ENCODE measurements around the gene ZNF519.
A peak's percentile ranks its signal among the peaks of the same experiment; 100 is the strongest.
"Not testable (repeated sequence)": the region's sequence is repeated elsewhere in the genome, so short reads cannot be mapped to it uniquely, and the experiment has no call there.

ZNF519 gene

DNA sequence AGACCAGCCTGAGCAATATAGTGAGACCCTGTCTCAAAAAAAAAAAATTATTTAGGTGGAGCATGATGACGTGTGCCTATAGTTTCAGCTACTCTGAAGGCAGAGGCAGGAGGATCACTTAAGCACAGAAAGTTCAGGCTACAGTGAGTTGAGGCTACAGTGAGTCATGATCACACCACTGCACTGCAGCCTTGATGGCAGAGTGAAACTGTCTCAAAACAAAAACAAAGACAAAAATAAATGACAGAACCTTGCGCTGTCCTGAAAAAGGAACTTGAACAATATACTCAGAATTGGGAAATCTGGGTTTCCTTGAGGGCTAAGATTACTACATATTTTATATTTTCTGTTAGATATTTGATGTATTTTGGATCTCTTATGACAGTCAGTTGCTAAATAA is 7.3 kb upstream of the ZNF519 start:
- H3K4me3 ChIP-seq (ENCODE audit: low read depth, low read length); DNase-seq (ENCODE audit: low read depth, low spot score); in situ Hi-C loops (cut with HindIII; ENCODE audit: low sequenced_read_pairs): not testable (repeated sequence)

GRCh38 chr18:14137971-14138370 is 5.7 kb upstream of the ZNF519 start:
- H3K4me3 ChIP-seq (ENCODE audit: low read depth, low read length); in situ Hi-C loops (cut with HindIII; ENCODE audit: low sequenced_read_pairs); DNase-seq (ENCODE audit: low read depth, low spot score): not testable (repeated sequence)

DNA sequence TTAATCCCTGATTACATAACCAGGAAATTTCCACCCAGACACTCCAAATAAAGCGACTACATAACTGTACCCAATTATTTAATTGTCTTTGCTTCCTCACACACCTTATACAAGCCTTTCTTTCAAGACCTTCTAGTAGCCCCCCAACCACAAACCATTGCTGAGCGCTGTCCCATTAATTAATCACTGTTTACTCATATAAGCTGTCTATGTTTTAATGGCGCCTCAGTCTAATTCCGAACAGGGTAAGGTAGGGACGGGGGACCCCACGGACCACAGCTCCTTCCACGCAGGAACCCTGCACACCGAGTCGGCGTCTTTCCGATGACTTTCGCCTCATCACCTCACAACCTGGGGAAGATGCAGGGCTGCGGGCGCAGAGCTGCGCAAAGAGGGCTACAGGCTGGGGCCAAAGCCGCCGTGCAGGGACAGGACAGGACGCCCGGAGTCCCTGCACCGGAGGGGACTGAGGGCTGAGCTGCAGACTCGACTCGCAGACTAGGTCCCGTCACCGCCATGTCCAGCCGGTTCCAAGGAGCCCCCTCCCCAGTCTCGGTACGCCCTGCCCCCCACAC is 452 bp downstream of the ZNF519 start:
- peak overlapping the region; percentile 69 for H3K4me3 ChIP-seq (ENCODE audit: low read depth, low read length)
- in situ Hi-C loops (cut with HindIII; ENCODE audit: low sequenced_read_pairs); DNase-seq (ENCODE audit: low read depth, low spot score): not testable (repeated sequence)

GRCh38 chr18:14130804-14131203 is 1.4 kb downstream of the ZNF519 start:
- in situ Hi-C loops (cut with HindIII; ENCODE audit: low sequenced_read_pairs); H3K4me3 ChIP-seq (ENCODE audit: low read depth, low read length); DNase-seq (ENCODE audit: low read depth, low spot score): not testable (repeated sequence)

DNA sequence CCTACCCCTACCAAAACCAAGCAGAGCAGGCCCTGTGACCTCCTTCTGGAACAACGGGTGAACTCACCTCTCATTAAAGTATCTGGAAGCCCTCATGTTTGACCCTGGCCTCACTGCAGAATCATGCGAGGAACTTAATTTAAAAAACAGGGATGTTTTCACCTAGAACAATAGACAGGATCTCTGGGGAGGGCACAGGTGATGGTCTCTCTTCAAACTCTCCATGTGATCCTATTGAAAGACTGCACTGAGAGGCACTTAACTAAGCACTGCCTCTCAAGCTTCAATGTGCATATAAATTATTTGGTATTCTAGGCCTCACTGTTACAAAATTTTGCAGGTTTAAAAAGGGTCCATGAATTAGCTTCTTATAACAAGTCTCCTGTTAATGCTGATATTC is 7.5 kb downstream of the ZNF519 start:
- no peak for DNase-seq (ENCODE audit: low read depth, low spot score)
- no peak overlapping the region for H3K4me3 ChIP-seq (ENCODE audit: low read depth, low read length)
- TF ChIP-seq, protein P1, sequence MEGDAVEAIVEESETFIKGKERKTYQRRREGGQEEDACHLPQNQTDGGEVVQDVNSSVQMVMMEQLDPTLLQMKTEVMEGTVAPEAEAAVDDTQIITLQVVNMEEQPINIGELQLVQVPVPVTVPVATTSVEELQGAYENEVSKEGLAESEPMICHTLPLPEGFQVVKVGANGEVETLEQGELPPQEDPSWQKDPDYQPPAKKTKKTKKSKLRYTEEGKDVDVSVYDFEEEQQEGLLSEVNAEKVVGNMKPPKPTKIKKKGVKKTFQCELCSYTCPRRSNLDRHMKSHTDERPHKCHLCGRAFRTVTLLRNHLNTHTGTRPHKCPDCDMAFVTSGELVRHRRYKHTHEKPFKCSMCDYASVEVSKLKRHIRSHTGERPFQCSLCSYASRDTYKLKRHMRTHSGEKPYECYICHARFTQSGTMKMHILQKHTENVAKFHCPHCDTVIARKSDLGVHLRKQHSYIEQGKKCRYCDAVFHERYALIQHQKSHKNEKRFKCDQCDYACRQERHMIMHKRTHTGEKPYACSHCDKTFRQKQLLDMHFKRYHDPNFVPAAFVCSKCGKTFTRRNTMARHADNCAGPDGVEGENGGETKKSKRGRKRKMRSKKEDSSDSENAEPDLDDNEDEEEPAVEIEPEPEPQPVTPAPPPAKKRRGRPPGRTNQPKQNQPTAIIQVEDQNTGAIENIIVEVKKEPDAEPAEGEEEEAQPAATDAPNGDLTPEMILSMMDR (IDR thresholded peaks at IDR 0.05; ENCODE audit: low read depth, low read length) = no peak
- in situ Hi-C loops (cut with HindIII; ENCODE audit: low sequenced_read_pairs) = no loop called here

DNA sequence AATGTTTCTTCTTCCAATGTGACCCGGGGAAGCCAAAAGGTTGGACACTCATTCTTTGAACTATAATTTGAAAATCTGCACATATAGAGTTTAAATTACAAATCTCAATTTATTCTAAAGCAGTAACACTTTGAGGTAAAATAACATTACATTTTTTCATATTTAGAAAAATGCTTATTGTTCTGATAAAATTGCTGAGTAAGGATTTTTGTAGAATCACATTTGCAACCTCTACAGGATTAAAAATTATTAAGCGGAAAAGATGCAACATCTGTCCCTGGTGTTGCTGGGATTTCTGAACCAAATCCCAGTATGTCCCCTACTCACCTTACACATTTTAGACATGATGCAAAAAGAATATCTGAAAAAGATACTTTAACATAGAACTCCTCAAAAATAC is 10.1 kb downstream of the ZNF519 start:
- in situ Hi-C loops (cut with HindIII; ENCODE audit: low sequenced_read_pairs) = no loop called here
- H3K4me3 ChIP-seq (ENCODE audit: low read depth, low read length) = no peak overlapping the region
- TF ChIP-seq, protein P1 (IDR thresholded peaks at IDR 0.05; ENCODE audit: low read depth, low read length) = no peak
- DNase-seq (ENCODE audit: low read depth, low spot score) = no peak

- in situ Hi-C loops (cut with HindIII; ENCODE audit: low sequenced_read_pairs) = no loop called here
- DNase-seq (ENCODE audit: low read depth, low spot score) = no peak
- TF ChIP-seq, protein P1 (IDR thresholded peaks at IDR 0.05; ENCODE audit: low read depth, low read length) = no peak
- no peak overlapping the region for H3K4me3 ChIP-seq (ENCODE audit: low read depth, low read length)
Observed at GRCh38 chr18:14120926-14121325, 11.3 kb downstream of the ZNF519 start.

- peak; percentile 4 for DNase-seq (ENCODE audit: low read depth, low spot score)
- TF ChIP-seq, protein P1 (IDR thresholded peaks at IDR 0.05; ENCODE audit: low read depth, low read length) = no peak
- in situ Hi-C loops (cut with HindIII; ENCODE audit: low sequenced_read_pairs) = no loop called here
- H3K4me3 ChIP-seq (ENCODE audit: low read depth, low read length) = no peak overlapping the region
Observed at GRCh38 chr18:14117606-14118005, 14.6 kb downstream of the ZNF519 start.

GRCh38 chr18:14106906-14107305 is 25.3 kb downstream of the ZNF519 start:
- no peak overlapping the region for H3K4me3 ChIP-seq (ENCODE audit: low read depth, low read length)

More at GRCh38 chr18:14106906-14107305, 25.3 kb downstream of the ZNF519 start:
- DNase-seq (ENCODE audit: low read depth, low spot score) = no peak
- in situ Hi-C loops (cut with HindIII; ENCODE audit: low sequenced_read_pairs) = no loop called here
- TF ChIP-seq, protein P1 (IDR thresholded peaks at IDR 0.05; ENCODE audit: low read depth, low read length) = no peak
